Brain microvascular endothelial cell (primary cell): ENCODE data around the gene TNFRSF21.

ENCODE experiments used
- DNase-seq: peaks from one replicate; pipeline ENCODE4 v3.0.0-alpha.2; 2020
- H3K27ac ChIP-seq: fragments of 250-450 bp; sonication (Bioruptor Pico); 2 replicates; pipeline ENCODE4 v1.5.1; 2020; ENCODE audit warnings: mild to moderate bottlenecking, moderate library complexity
- H3K27me3 ChIP-seq: fragments of 250-450 bp; sonication (Bioruptor Pico); replicated peaks from 2 replicates; pipeline ENCODE4 v1.5.1; 2020; ENCODE audit warnings: mild to moderate bottlenecking
- H3K36me3 ChIP-seq: fragments of 250-450 bp; sonication (Bioruptor Pico); replicated peaks from 2 replicates; pipeline ENCODE4 v1.5.1; 2020; ENCODE audit warnings: mild to moderate bottlenecking
- H3K4me3 ChIP-seq: 2 replicates; pipeline ENCODE4 v1.5.1; 2011; ENCODE audit warnings: low read depth, mild to moderate bottlenecking, control low read depth, low read length, moderate library complexity
- CTCF ChIP-seq: IDR thresholded peaks from 2 replicates; pipeline ENCODE4 v1.5.1; 2011; ENCODE audit warnings: low read depth, mild to moderate bottlenecking, moderate library complexity, low read length, control low read depth, inconsistent platforms; ENCODE audit errors: missing control alignments
- in situ Hi-C: cut with HindIII; loops from 2 replicates; pipeline ENCODE4 v1.10.0; 2017; ENCODE audit warnings: low sequenced_read_pairs, low pct_ligation_motif_present

Gene TNFRSF21

GRCh38 chr6:47195011-47195650 is 114.6 kb downstream of the TNFRSF21 start:
- no peak overlapping the region for H3K27ac ChIP-seq
- no peak for DNase-seq
- TF ChIP-seq CTCF: no peak

GRCh38 chr6:47188588-47189021 is 121.1 kb downstream of the TNFRSF21 start:
- Histone ChIP-seq H3K4me3 (no peak overlapping the region), H3K27ac (no peak overlapping the region), H3K27me3 (no peaks in the 10 kb centered on the region), H3K36me3 (no peaks in the 10 kb centered on the region)
- DNase-seq: peak; percentile 59
- in situ Hi-C loops: no loop called here
- TF ChIP-seq CTCF: no peak

More at GRCh38 chr6:47195011-47195650, 114.6 kb downstream of the TNFRSF21 start:
- no peak overlapping the region for H3K4me3 ChIP-seq
- in situ Hi-C loops: no loop called here
- no peaks in the 10 kb centered on the region for H3K36me3 ChIP-seq
- H3K27me3 ChIP-seq: no peaks in the 10 kb centered on the region

- Histone ChIP-seq H3K27ac (no peak overlapping the region), H3K27me3 (no peaks in the 10 kb centered on the region), H3K4me3 (no peak overlapping the region), H3K36me3 (no peaks in the 10 kb centered on the region)
- DNase-seq: no peak
- TF ChIP-seq CTCF: no peak
- in situ Hi-C loops: no loop called here
These were observed 121.7 kb downstream of the TNFRSF21 start for GRCh38 chr6:47187893-47188587.

GRCh38 chr6:47187113-47187512 is 122.6 kb downstream of the TNFRSF21 start:
- no peak for TF ChIP-seq CTCF
- no peaks in the 10 kb centered on the region for H3K36me3 ChIP-seq

GRCh38 chr6:47182291-47182957 is 127.3 kb downstream of the TNFRSF21 start:
- in situ Hi-C loops: no loop called here
- no peak for DNase-seq
- H3K27ac ChIP-seq: no peak overlapping the region
- H3K27me3 ChIP-seq: no peaks in the 10 kb centered on the region
- H3K4me3 ChIP-seq: no peak overlapping the region
- TF ChIP-seq CTCF: no peak
- H3K36me3 ChIP-seq: no peaks in the 10 kb centered on the region

More at GRCh38 chr6:47187113-47187512, 122.6 kb downstream of the TNFRSF21 start:
- in situ Hi-C loops: no loop called here
- Histone ChIP-seq H3K4me3 (no peak overlapping the region), H3K27ac (no peak overlapping the region), H3K27me3 (no peaks in the 10 kb centered on the region)
- DNase-seq: no peak
